Activated CD8-positive, alpha-beta memory T cell treated with anti-CD3 and anti-CD28 coated beads, Interleukin-2, amount 50 U/mL, for 24 hours (primary cell): ENCODE measurements around the gene NCEH1.
A peak's percentile ranks its signal among the peaks of the same experiment; 100 is the strongest.
"Not testable (repeated sequence)": the region's sequence is repeated elsewhere in the genome, so short reads cannot be mapped to it uniquely, and the experiment has no call there.

Experiments used
- DNase-seq: peaks from one replicate; pipeline ENCODE4 v3.0.0-alpha.2; 2020; ENCODE audit errors: extremely low read depth

Gene NCEH1

GRCh38 chr3:172710664-172711453 lies at the start of gene NCEH1:
Gene NCEH1 (minus strand): TSS chr3:172711067. CDS start chr3:172710984, 83 bp downstream.
- peak; percentile 43 for DNase-seq

GRCh38 chr3:172760416-172760815 lies 49.5 kb upstream of the NCEH1 start:
- not testable (repeated sequence) for DNase-seq

GRCh38 chr3:172753125-172753524 lies 42.3 kb upstream of the NCEH1 start:
- DNase-seq: no peak

GRCh38 chr3:172752651-172753050 lies 41.8 kb upstream of the NCEH1 start:
- no peak for DNase-seq

GRCh38 chr3:172751175-172751704 lies 40.4 kb upstream of the NCEH1 start:
- no peak for DNase-seq

GRCh38 chr3:172750368-172751174 lies 39.7 kb upstream of the NCEH1 start, which contains the start of gene ECT2:
Gene ECT2 (plus strand): TSS chr3:172750726. CDS start chr3:172754531, 3,805 bp downstream.
- DNase-seq: peak; percentile 93

GRCh38 chr3:172750069-172750367 lies 39.2 kb upstream of the NCEH1 start:
- DNase-seq: no peak

GRCh38 chr3:172749230-172749965 lies 38.5 kb upstream of the NCEH1 start:
- no peak for DNase-seq

- DNase-seq: no peak
Measured at GRCh38 chr3:172746475-172746874, 35.6 kb upstream of the NCEH1 start.

- DNase-seq: no peak
Measured at GRCh38 chr3:172739462-172739861, 28.6 kb upstream of the NCEH1 start.

- DNase-seq: no peak
Measured at GRCh38 chr3:172735014-172735413, 24.1 kb upstream of the NCEH1 start.

- DNase-seq: no peak
Measured at GRCh38 chr3:172726380-172726779, 15.5 kb upstream of the NCEH1 start.

- not testable (repeated sequence) for DNase-seq
Measured at GRCh38 chr3:172722536-172723040, 11.7 kb upstream of the NCEH1 start.

GRCh38 chr3:172717493-172718088 lies 6.7 kb upstream of the NCEH1 start:
- no peak for DNase-seq

- DNase-seq: no peak
Measured at GRCh38 chr3:172716476-172716875, 5.6 kb upstream of the NCEH1 start.

- no peak for DNase-seq
Measured at GRCh38 chr3:172713316-172713715, 2.4 kb upstream of the NCEH1 start.

- no peak for DNase-seq
Measured at GRCh38 chr3:172711454-172711795, 558 bp upstream of the NCEH1 start.

GRCh38 chr3:172709774-172710663 lies 848 bp downstream of the NCEH1 start:
- DNase-seq: no peak

- DNase-seq: no peak
Measured at GRCh38 chr3:172708921-172709773, 1.7 kb downstream of the NCEH1 start.

GRCh38 chr3:172707967-172708366 lies 2.9 kb downstream of the NCEH1 start:
- DNase-seq: no peak
